HCT116 (cell line): ENCODE data around the gene FOXP1. TPM values are rescaled to one million over a fixed set of nuclear protein-coding genes. Genes with fewer than 3 reads are reported as not detected.

Experiments used
- ATAC-seq: fragments of 200-7000 bp; cut with Tn5 transposase; 2 replicates; pipeline ENCODE4 v1.9.1; 2020; ENCODE audit warnings: mild to moderate bottlenecking, moderate library complexity
- BruUV-seq: library from RNA; stranded (reverse); fragments of 400-500 nt; replicated peaks from 2 replicates; lab custom pipeline; 2021; lab: Mats Ljungman, UMichigan
- CTCF ChIA-PET: fragments of 300-600 bp; sonication (Branson Sonifier 250); formaldehyde crosslinking; loops from one replicate; lab custom pipeline; 2021; ENCODE audit warnings: antibody characterized with exemption; lab: Charles Lee
- POLR2A ChIA-PET: fragments of 300-600, 350-600 bp; sonication (Branson Sonifier 250); formaldehyde crosslinking; loops from one replicate; lab custom pipeline; 2021; ENCODE audit warnings: antibody characterized with exemption; lab: Charles Lee
- RAD21 ChIA-PET, 2 experiments: fragments of 300-600 bp; sonication (Branson Sonifier 250); formaldehyde crosslinking; loops; one replicate each; lab custom pipeline; 2023; ENCODE audit warnings: low total read pairs in 2 of 2; ENCODE audit not compliant: uncharacterized antibody in 2 of 2, unreplicated experiment in 2 of 2, low non-redundant PET in 1 of 2; lab: Charles Lee
- DNase-seq: peaks from one replicate; pipeline ENCODE4 v3.0.0-alpha.2; 2010; ENCODE audit warnings: low read depth, low spot score
- H2AFZ ChIP-seq: fragments of 200-600 bp; shearing (Covaris generic), sonication (generic); 2 replicates; pipeline ENCODE4 v1.6.1; 2017; ENCODE audit warnings: low read depth, mixed run types, mixed read lengths, antibody characterized with exemption, low read length; ENCODE audit not compliant: poor library complexity, severe bottlenecking
- H3K27ac ChIP-seq: 2 replicates; pipeline ENCODE4 v1.5.1; 2012; ENCODE audit warnings: low read depth, low read length
- H3K27me3 ChIP-seq: fragments of 200-600 bp; sonication (generic); 2 replicates; pipeline ENCODE4 v1.6.1; 2016; ENCODE audit warnings: mixed run types, low read length, mixed read lengths; ENCODE audit not compliant: insufficient read depth
- H3K36me3 ChIP-seq, 2 experiments: fragments of 200-500 bp in 1 of 2; fragments of 200-600 bp in 1 of 2; sonication (Bioruptor generic) in 1 of 2; sonication (generic) in 1 of 2; 2 replicates each; pipeline versions ENCODE4 v1.5.1 to v1.6.1; 2014 to 2016; ENCODE audit warnings: low read length in 2 of 2, inconsistent platforms in 1 of 2, mixed read lengths in 1 of 2, mixed run types in 1 of 2; ENCODE audit not compliant: insufficient read depth in 2 of 2, control insufficient read depth in 1 of 2
- H3K4me1 ChIP-seq, 2 experiments: fragments of 200-600 bp in 1 of 2; sonication (generic) in 1 of 2; 2 replicates each; pipeline versions ENCODE4 v1.5.1 to v1.6.1; 2012 to 2017; ENCODE audit warnings: low read length in 2 of 2, inconsistent platforms in 1 of 2, mild to moderate bottlenecking in 1 of 2, mixed read lengths in 1 of 2, mixed run types in 1 of 2, moderate library complexity in 1 of 2; ENCODE audit not compliant: insufficient read depth in 2 of 2, control insufficient read depth in 1 of 2
- H3K4me2 ChIP-seq: fragments of 200-600 bp; sonication (generic); 2 replicates; pipeline ENCODE4 v1.6.1; 2017; ENCODE audit warnings: mixed run types, low read length, mixed read lengths
- H3K4me3 ChIP-seq, 2 experiments: fragments of 200-600 bp in 1 of 2; sonication (generic) in 1 of 2; replicated peaks in 1 of 2; 2 replicates each; pipeline ENCODE4 v1.5.1; 2011 to 2016; ENCODE audit warnings: low read length in 2 of 2, control low read depth in 1 of 2, low read depth in 1 of 2, mild to moderate bottlenecking in 1 of 2, mixed read lengths in 1 of 2, mixed run types in 1 of 2
- H3K79me2 ChIP-seq: fragments of 200-600 bp; sonication (generic); 2 replicates; pipeline ENCODE4 v1.6.1; 2017; ENCODE audit warnings: mild to moderate bottlenecking, mixed run types, low read length, moderate library complexity, mixed read lengths; ENCODE audit not compliant: insufficient read depth
- H3K9ac ChIP-seq: fragments of 200-600 bp; sonication (generic); 2 replicates; pipeline ENCODE4 v1.6.1; 2016; ENCODE audit warnings: low read length, mixed read lengths
- H3K9me2 ChIP-seq: fragments of 200-600 bp; sonication (generic), shearing (Covaris generic); 2 replicates; pipeline ENCODE4 v1.6.1; 2017; ENCODE audit warnings: mixed run types, mild to moderate bottlenecking, moderate library complexity; ENCODE audit not compliant: insufficient read depth
- H3K9me3 ChIP-seq, 2 experiments: fragments of 200-500 bp in 1 of 2; fragments of 200-600 bp in 1 of 2; sonication (Bioruptor generic) in 1 of 2; sonication (generic) in 1 of 2; 2 replicates each; pipeline ENCODE4 v1.6.1; 2014 to 2017; ENCODE audit warnings: low read length in 2 of 2, mixed read lengths in 2 of 2, inconsistent platforms in 1 of 2, low read depth in 1 of 2, mild to moderate bottlenecking in 1 of 2, mixed run types in 1 of 2, moderate library complexity in 1 of 2; ENCODE audit not compliant: control insufficient read depth in 1 of 2, insufficient read depth in 1 of 2
- H4K20me1 ChIP-seq: fragments of 200-600 bp; sonication (generic), shearing (Covaris generic); 2 replicates; pipeline ENCODE4 v1.6.1; 2017; ENCODE audit warnings: mixed run types, mild to moderate bottlenecking, moderate library complexity; ENCODE audit not compliant: insufficient read depth
- CBX3 ChIP-seq: IDR thresholded peaks from 2 replicates; pipeline ENCODE4 v1.6.1; 2012; ENCODE audit warnings: low read depth
- CEBPB ChIP-seq: IDR thresholded peaks from 2 replicates; pipeline ENCODE4 v1.6.1; 2012; ENCODE audit warnings: low read depth
- ELF1 ChIP-seq: IDR thresholded peaks from 2 replicates; pipeline ENCODE4 v1.6.1; 2012; ENCODE audit warnings: low read depth, borderline replicate concordance
- EZH2 ChIP-seq: fragments of 200-600 bp; sonication (generic); IDR thresholded peaks from 2 replicates; pipeline ENCODE4 v1.6.1; 2017; ENCODE audit warnings: antibody characterized with exemption, mixed run types
- EZH2phosphoT487 ChIP-seq: fragments of 200-600 bp; IDR thresholded peaks from 2 replicates; pipeline ENCODE4 v1.6.1; 2018; ENCODE audit warnings: antibody characterized with exemption, borderline replicate concordance
- FOSL1 ChIP-seq: IDR thresholded peaks from 2 replicates; pipeline ENCODE4 v1.6.1; 2012; ENCODE audit warnings: low read depth
- MAX ChIP-seq: IDR thresholded peaks from 2 replicates; pipeline ENCODE4 v1.6.1; 2012
- RAD21 ChIP-seq: IDR thresholded peaks from 2 replicates; pipeline ENCODE4 v1.6.1; 2012; ENCODE audit warnings: low read depth, mild to moderate bottlenecking
- REST ChIP-seq: IDR thresholded peaks from 2 replicates; pipeline ENCODE4 v1.6.1; 2012; ENCODE audit warnings: low read depth
- SIN3A ChIP-seq: IDR thresholded peaks from 2 replicates; pipeline ENCODE4 v1.6.1; 2012; ENCODE audit warnings: low read depth
- SRF ChIP-seq: IDR thresholded peaks from 2 replicates; pipeline ENCODE4 v1.6.1; 2012; ENCODE audit warnings: low read depth
- TCF7L2 ChIP-seq: IDR thresholded peaks from 2 replicates; pipeline ENCODE4 v1.7.0; 2011; ENCODE audit warnings: borderline replicate concordance, inconsistent platforms; ENCODE audit not compliant: insufficient read depth, insufficient read length; ENCODE audit errors: extremely low read depth
- YY1 ChIP-seq: IDR thresholded peaks from 2 replicates; pipeline ENCODE4 v1.6.1; 2011; ENCODE audit warnings: low read length, low read depth, moderate library complexity, mild to moderate bottlenecking; ENCODE audit not compliant: insufficient replicate concordance; ENCODE audit errors: extremely low read depth
- ZBTB33 ChIP-seq: IDR thresholded peaks from 2 replicates; pipeline ENCODE4 v1.6.1; 2011; ENCODE audit warnings: mild to moderate bottlenecking, low read length, moderate library complexity; ENCODE audit not compliant: insufficient replicate concordance; ENCODE audit errors: extremely low read depth
- ZFX ChIP-seq: fragments of 450-650 bp; IDR thresholded peaks from 2 replicates; pipeline ENCODE4 v1.6.1; 2017
- ZNF274 ChIP-seq: fragments of 200-500 bp; sonication (Bioruptor generic); IDR thresholded peaks from 2 replicates; pipeline ENCODE4 v1.6.1; 2014; ENCODE audit warnings: mild to moderate bottlenecking, low read depth, low read length, inconsistent platforms
- intact Hi-C: fragments of 100-400 bp; cut with micrococcal nuclease; formaldehyde crosslinking; loops from 2 replicates; pipeline ENCODE4 v1.10.0; 2022
- total RNA-seq: library from RNA; stranded (reverse); gene quantifications from one replicate; pipeline ENCODE4 v1.2.1, GENCODE V29; 2021; ENCODE audit not compliant: unreplicated experiment

FOXP1 gene
- total RNA-seq, 1 experiment from 2014 or later, result 11.4 TPM

GRCh38 chr3:71240034-71240433 lies 343.5 kb downstream of the FOXP1 start:
- ChIA-PET CTCF (no interaction called here), RAD21 (no interaction called here), POLR2A (no interaction called here)
- no peak overlapping the region for H2AFZ ChIP-seq
- intact Hi-C loops, result no loop called here
- no peaks in the 10 kb centered on the region for H3K36me3 ChIP-seq
- ATAC-seq, result no peak
- no peak overlapping the region for H3K9ac ChIP-seq
- no peaks in the 10 kb centered on the region for H3K9me2 ChIP-seq
- no peaks in the 10 kb centered on the region for H3K79me2 ChIP-seq
- no peaks in the 10 kb centered on the region; the same call in 1 of the 2 replicates for H4K20me1 ChIP-seq
- no peak overlapping the region for H3K4me2 ChIP-seq
- TF ChIP-seq SIN3A, result no peak
- no peak for TF ChIP-seq EZH2phosphoT487
- TF ChIP-seq MAX, result no peak
- TF ChIP-seq TCF7L2, result no peak
- no peak for TF ChIP-seq RAD21
- TF ChIP-seq CEBPB, result no peak
- TF ChIP-seq ELF1, result no peak
- no TSS peak for BruUV-seq
- peaks cover 2% of the 10 kb centered on the region; the same call in 1 of the 2 replicates for H3K27me3 ChIP-seq
- H3K4me3 ChIP-seq, result no peak overlapping the region
- no peak for DNase-seq
- H3K4me1 ChIP-seq, result no peaks in the 10 kb centered on the region
- H3K27ac ChIP-seq, result no peak overlapping the region
- H3K9me3 ChIP-seq, result no peaks in the 10 kb centered on the region

- Histone ChIP-seq H3K27me3 (peaks cover 2% of the 10 kb centered on the region; the same call in 1 of the 2 replicates), H3K27ac (no peak overlapping the region), H3K9me3 (no peaks in the 10 kb centered on the region), H2AFZ (no peak overlapping the region), H3K4me2 (no peak overlapping the region), H3K9ac (no peak overlapping the region), H4K20me1 (no peaks in the 10 kb centered on the region; the same call in 1 of the 2 replicates), H3K36me3 (no peaks in the 10 kb centered on the region), H3K79me2 (no peaks in the 10 kb centered on the region), H3K4me1 (no peaks in the 10 kb centered on the region), H3K4me3 (no peak overlapping the region), H3K9me2 (no peaks in the 10 kb centered on the region)
- RAD21 ChIA-PET, result no interaction called here
- ATAC-seq, result no peak
- POLR2A ChIA-PET, result no interaction called here
- BruUV-seq, result no TSS peak
- no peak for DNase-seq
- CTCF ChIA-PET, result no interaction called here
- intact Hi-C loops, result no loop called here
- TF ChIP-seq SIN3A, result no peak
- TF ChIP-seq ZNF274, result no peak
- no peak for TF ChIP-seq ELF1
- no peak for TF ChIP-seq CBX3
- no peak for TF ChIP-seq REST
- TF ChIP-seq ZFX, result no peak
- TF ChIP-seq YY1, result no peak
- no peak for TF ChIP-seq ZBTB33
- TF ChIP-seq TCF7L2, result no peak
- no peak for TF ChIP-seq CEBPB
- TF ChIP-seq EZH2, result no peak
- TF ChIP-seq SRF, result no peak
- no peak for TF ChIP-seq FOSL1
Observed at GRCh38 chr3:71238355-71238757, 345.2 kb downstream of the FOXP1 start.
